GM18861 (cell line): ENCODE measurements around the gene MED9.
A peak's percentile ranks its signal among the peaks of the same experiment; 100 is the strongest.
"Not testable (repeated sequence)": the region's sequence is repeated elsewhere in the genome, so short reads cannot be mapped to it uniquely, and the experiment has no call there.

Source experiments
- ATAC-seq: cut with Tn5 transposase; IDR thresholded peaks from one replicate; pipeline ENCODE4 v1.9.1; 2021; ENCODE audit not compliant: unreplicated experiment

The MED9 gene

GRCh38 chr17:17476865-17477467 lies at the start of gene MED9:
TSS of gene MED9 (plus strand) at chr17:17477000. CDS start at chr17:17477042, 42 bp downstream.
- peak; percentile 76 for ATAC-seq

GRCh38 chr17:17429222-17429621 lies 47.6 kb upstream of the MED9 start:
- ATAC-seq = no peak

- ATAC-seq = not testable (repeated sequence)
These were observed 45.9 kb upstream of the MED9 start for GRCh38 chr17:17430924-17431323.

GRCh38 chr17:17431605-17432004 lies 45.2 kb upstream of the MED9 start:
- ATAC-seq = no peak

GRCh38 chr17:17433000-17433703 lies 43.6 kb upstream of the MED9 start:
- no peak for ATAC-seq

- ATAC-seq = no peak
These were observed 42.3 kb upstream of the MED9 start for GRCh38 chr17:17434477-17434876.

GRCh38 chr17:17435323-17435722 lies 41.5 kb upstream of the MED9 start:
- ATAC-seq = no peak

GRCh38 chr17:17437461-17437860 lies 39.3 kb upstream of the MED9 start:
- ATAC-seq = no peak

- ATAC-seq = no peak
These were observed 38.9 kb upstream of the MED9 start for GRCh38 chr17:17437893-17438292.

- no peak for ATAC-seq
These were observed 36.6 kb upstream of the MED9 start for GRCh38 chr17:17440010-17440843.

GRCh38 chr17:17440938-17441675 lies 35.7 kb upstream of the MED9 start:
- ATAC-seq = no peak

- ATAC-seq = no peak
These were observed 33.6 kb upstream of the MED9 start for GRCh38 chr17:17443173-17443572.

GRCh38 chr17:17445296-17445924 lies 31.4 kb upstream of the MED9 start:
- ATAC-seq = no peak

GRCh38 chr17:17445925-17446665 lies 30.7 kb upstream of the MED9 start:
- no peak for ATAC-seq

GRCh38 chr17:17446666-17447155 lies 30.1 kb upstream of the MED9 start:
- ATAC-seq = no peak

- no peak for ATAC-seq
These were observed 29.5 kb upstream of the MED9 start for GRCh38 chr17:17447264-17447663.

- ATAC-seq = no peak
These were observed 28.7 kb upstream of the MED9 start for GRCh38 chr17:17448076-17448475.

GRCh38 chr17:17448723-17449122 lies 28.1 kb upstream of the MED9 start:
- ATAC-seq = no peak

- ATAC-seq = no peak
These were observed 23.7 kb upstream of the MED9 start for GRCh38 chr17:17453088-17453487.

- ATAC-seq = no peak
These were observed 22.5 kb upstream of the MED9 start for GRCh38 chr17:17454276-17454675.
